ENCODE data around the gene EVI5L. TPM values are rescaled to one million over a fixed set of nuclear protein-coding genes. Genes with fewer than 3 reads are reported as not detected.

EVI5L gene
- total RNA-seq, 1 experiment from 2014 or later, result 6.4 TPM

- no peaks in the 10 kb centered on the region for H3K4me1 ChIP-seq (ENCODE audit: control insufficient read depth, insufficient read depth, low read length)
- POLR2A ChIA-PET, result no interaction called here
- no peaks in the 10 kb centered on the region for H3K27me3 ChIP-seq (ENCODE audit: control insufficient read depth, insufficient read depth, low read length)
- no peaks in the 10 kb centered on the region for H3K9me3 ChIP-seq (ENCODE audit: control insufficient read depth, insufficient read depth, low read depth, low read length)
- DNase-seq (ENCODE audit: low read depth, low spot score) (no peak), ATAC-seq (no peak)
- intact Hi-C loops (cut with micrococcal nuclease; ENCODE audit: unreplicated experiment), result no loop called here
- in situ Hi-C loops (cut with HindIII; ENCODE audit: low pct_unique_long_range_greater_than_20kb, low sequenced_read_pairs), result no loop called here
- no peak overlapping the region for H3K27ac ChIP-seq (ENCODE audit: low read length)
- no TSS peak for BruUV-seq (replicated peaks)
- H3K36me3 ChIP-seq (ENCODE audit: control insufficient read depth, insufficient read depth, low read length), result no peaks in the 10 kb centered on the region
- no peak overlapping the region for H3K4me3 ChIP-seq (ENCODE audit: low read depth in 2 of 2, low read length in 2 of 2)
- TF ChIP-seq, protein P1, sequence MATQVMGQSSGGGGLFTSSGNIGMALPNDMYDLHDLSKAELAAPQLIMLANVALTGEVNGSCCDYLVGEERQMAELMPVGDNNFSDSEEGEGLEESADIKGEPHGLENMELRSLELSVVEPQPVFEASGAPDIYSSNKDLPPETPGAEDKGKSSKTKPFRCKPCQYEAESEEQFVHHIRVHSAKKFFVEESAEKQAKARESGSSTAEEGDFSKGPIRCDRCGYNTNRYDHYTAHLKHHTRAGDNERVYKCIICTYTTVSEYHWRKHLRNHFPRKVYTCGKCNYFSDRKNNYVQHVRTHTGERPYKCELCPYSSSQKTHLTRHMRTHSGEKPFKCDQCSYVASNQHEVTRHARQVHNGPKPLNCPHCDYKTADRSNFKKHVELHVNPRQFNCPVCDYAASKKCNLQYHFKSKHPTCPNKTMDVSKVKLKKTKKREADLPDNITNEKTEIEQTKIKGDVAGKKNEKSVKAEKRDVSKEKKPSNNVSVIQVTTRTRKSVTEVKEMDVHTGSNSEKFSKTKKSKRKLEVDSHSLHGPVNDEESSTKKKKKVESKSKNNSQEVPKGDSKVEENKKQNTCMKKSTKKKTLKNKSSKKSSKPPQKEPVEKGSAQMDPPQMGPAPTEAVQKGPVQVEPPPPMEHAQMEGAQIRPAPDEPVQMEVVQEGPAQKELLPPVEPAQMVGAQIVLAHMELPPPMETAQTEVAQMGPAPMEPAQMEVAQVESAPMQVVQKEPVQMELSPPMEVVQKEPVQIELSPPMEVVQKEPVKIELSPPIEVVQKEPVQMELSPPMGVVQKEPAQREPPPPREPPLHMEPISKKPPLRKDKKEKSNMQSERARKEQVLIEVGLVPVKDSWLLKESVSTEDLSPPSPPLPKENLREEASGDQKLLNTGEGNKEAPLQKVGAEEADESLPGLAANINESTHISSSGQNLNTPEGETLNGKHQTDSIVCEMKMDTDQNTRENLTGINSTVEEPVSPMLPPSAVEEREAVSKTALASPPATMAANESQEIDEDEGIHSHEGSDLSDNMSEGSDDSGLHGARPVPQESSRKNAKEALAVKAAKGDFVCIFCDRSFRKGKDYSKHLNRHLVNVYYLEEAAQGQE (IDR thresholded peaks at IDR 0.05; ENCODE audit: insufficient read depth in 1 of 2, low read depth in 2 of 2, low read length in 1 of 2), result no peak
- TF ChIP-seq SIN3A (IDR thresholded peaks at IDR 0.05; ENCODE audit: borderline replicate concordance, insufficient read depth, low read depth, low read length) (no peak), CTCF (IDR thresholded peaks at IDR 0.05) (no peak), POLR2AphosphoS5 (IDR thresholded peaks at IDR 0.05; ENCODE audit: low read depth, low read length) (no peak), TCF7L2 (IDR thresholded peaks at IDR 0.05; ENCODE audit: low read depth, low read length) (no peak)
- CTCF ChIA-PET, result no interaction called here
Measured at GRCh38 chr19:7841751-7842660, 12.0 kb downstream of the EVI5L start.

DNA sequence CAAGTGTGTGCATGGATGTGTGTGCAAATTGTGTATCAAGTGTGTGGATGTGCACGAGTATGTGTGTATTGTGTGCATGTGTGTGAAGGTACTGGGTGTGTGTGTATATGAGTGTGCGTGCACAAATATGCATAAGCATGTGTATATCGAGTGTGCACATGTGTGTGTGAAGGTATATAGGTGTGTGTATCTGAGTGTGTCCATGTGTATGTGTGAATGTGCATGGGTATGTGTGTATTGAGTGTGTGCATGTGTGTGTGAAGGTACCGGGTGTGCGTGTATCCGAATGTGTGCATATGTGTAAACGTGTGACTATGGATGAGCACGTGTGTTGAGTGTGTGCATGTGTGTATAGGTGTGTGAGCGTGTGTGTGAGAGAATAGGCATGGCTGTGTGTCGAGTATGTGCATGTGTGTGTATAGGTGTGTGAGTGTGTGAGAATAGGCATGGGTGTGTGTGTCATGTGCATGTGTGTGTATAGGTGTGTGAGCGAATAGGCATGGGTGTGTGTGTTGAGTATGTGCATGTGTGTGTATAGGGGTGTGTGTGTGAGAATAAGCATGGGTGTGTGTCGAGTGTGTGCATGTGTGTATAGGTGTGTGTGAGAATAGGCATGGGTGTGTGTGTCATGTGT, 12.8 kb downstream of the EVI5L start:
- no TSS peak for BruUV-seq (replicated peaks)
- H3K27ac ChIP-seq (ENCODE audit: low read length), result no peak overlapping the region
- H3K4me1 ChIP-seq (ENCODE audit: control insufficient read depth, insufficient read depth, low read length), result no peaks in the 10 kb centered on the region
- DNase-seq (ENCODE audit: low read depth, low spot score) (no peak), ATAC-seq (no peak)
- no peaks in the 10 kb centered on the region for H3K27me3 ChIP-seq (ENCODE audit: control insufficient read depth, insufficient read depth, low read length)
- no peak overlapping the region for H3K4me3 ChIP-seq (ENCODE audit: low read depth in 2 of 2, low read length in 2 of 2)
- intact Hi-C loops (cut with micrococcal nuclease; ENCODE audit: unreplicated experiment) (no loop called here), in situ Hi-C loops (cut with HindIII; ENCODE audit: low pct_unique_long_range_greater_than_20kb, low sequenced_read_pairs) (no loop called here)
- no peaks in the 10 kb centered on the region for H3K9me3 ChIP-seq (ENCODE audit: control insufficient read depth, insufficient read depth, low read depth, low read length)
- no peaks in the 10 kb centered on the region for H3K36me3 ChIP-seq (ENCODE audit: control insufficient read depth, insufficient read depth, low read length)
- ChIA-PET POLR2A (no interaction called here), CTCF (no interaction called here)
- TF ChIP-seq, protein P1 (IDR thresholded peaks at IDR 0.05; ENCODE audit: insufficient read depth in 1 of 2, low read depth in 2 of 2, low read length in 1 of 2), result no peak
- TF ChIP-seq SIN3A (IDR thresholded peaks at IDR 0.05; ENCODE audit: borderline replicate concordance, insufficient read depth, low read depth, low read length) (no peak), POLR2AphosphoS5 (IDR thresholded peaks at IDR 0.05; ENCODE audit: low read depth, low read length) (no peak), TCF7L2 (IDR thresholded peaks at IDR 0.05; ENCODE audit: low read depth, low read length) (no peak), CTCF (IDR thresholded peaks at IDR 0.05) (no peak)

All from Panc1 (cell line).